ENCODE measurements around the gene WASL. TPM values are rescaled to one million over a fixed set of nuclear protein-coding genes. Genes with fewer than 3 reads are reported as not detected.
"Not testable (repeated sequence)": the region's sequence is repeated elsewhere in the genome, so short reads cannot be mapped to it uniquely, and the experiment has no call there.

The WASL gene
- total RNA-seq, 4 donors from 2014 or later: 29.3 to 40.0 (median 29.7) TPM

- no peak for DNase-seq (ENCODE audit: low spot score in 2 of 2)
- TF ChIP-seq POLR2A (IDR thresholded peaks at IDR 0.05): no peak
- TF ChIP-seq, protein P1, sequence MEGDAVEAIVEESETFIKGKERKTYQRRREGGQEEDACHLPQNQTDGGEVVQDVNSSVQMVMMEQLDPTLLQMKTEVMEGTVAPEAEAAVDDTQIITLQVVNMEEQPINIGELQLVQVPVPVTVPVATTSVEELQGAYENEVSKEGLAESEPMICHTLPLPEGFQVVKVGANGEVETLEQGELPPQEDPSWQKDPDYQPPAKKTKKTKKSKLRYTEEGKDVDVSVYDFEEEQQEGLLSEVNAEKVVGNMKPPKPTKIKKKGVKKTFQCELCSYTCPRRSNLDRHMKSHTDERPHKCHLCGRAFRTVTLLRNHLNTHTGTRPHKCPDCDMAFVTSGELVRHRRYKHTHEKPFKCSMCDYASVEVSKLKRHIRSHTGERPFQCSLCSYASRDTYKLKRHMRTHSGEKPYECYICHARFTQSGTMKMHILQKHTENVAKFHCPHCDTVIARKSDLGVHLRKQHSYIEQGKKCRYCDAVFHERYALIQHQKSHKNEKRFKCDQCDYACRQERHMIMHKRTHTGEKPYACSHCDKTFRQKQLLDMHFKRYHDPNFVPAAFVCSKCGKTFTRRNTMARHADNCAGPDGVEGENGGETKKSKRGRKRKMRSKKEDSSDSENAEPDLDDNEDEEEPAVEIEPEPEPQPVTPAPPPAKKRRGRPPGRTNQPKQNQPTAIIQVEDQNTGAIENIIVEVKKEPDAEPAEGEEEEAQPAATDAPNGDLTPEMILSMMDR (IDR thresholded peaks at IDR 0.05): no peak
- no peak for TF ChIP-seq POLR2AphosphoS5 (IDR thresholded peaks at IDR 0.05)
- TF ChIP-seq EP300 (IDR thresholded peaks at IDR 0.05): no peak
- 94% methylated on average over 3 of the region's 3 CpGs for WGBS
- Histone ChIP-seq H3K27me3 (no peaks in the 10 kb centered on the region), H3K9me3 (no peaks in the 10 kb centered on the region), H3K36me3 (no peaks in the 10 kb centered on the region), H3K4me3 (no peak overlapping the region), H3K4me1 (no peaks in the 10 kb centered on the region), H3K27ac (no peak overlapping the region)
Observed at GRCh38 chr7:123787220-123788007, 38.6 kb upstream of the WASL start.

GRCh38 chr7:123784263-123784662 lies 35.5 kb upstream of the WASL start:
- Histone ChIP-seq H3K36me3 (no peaks in the 10 kb centered on the region), H3K27ac (no peak overlapping the region), H3K27me3 (no peaks in the 10 kb centered on the region), H3K4me3 (no peak overlapping the region), H3K9me3 (no peaks in the 10 kb centered on the region), H3K4me1 (no peaks in the 10 kb centered on the region)
- TF ChIP-seq EP300 (IDR thresholded peaks at IDR 0.05) (no peak), POLR2AphosphoS5 (IDR thresholded peaks at IDR 0.05) (no peak), POLR2A (IDR thresholded peaks at IDR 0.05) (no peak)
- TF ChIP-seq, protein P1 (IDR thresholded peaks at IDR 0.05): no peak
- DNase-seq (ENCODE audit: low spot score in 2 of 2): no peak

GRCh38 chr7:123783820-123784219 lies 35.0 kb upstream of the WASL start:
- Histone ChIP-seq H3K27ac (no peak overlapping the region), H3K4me1 (no peaks in the 10 kb centered on the region), H3K36me3 (no peaks in the 10 kb centered on the region), H3K9me3 (no peaks in the 10 kb centered on the region), H3K27me3 (no peaks in the 10 kb centered on the region), H3K4me3 (no peak overlapping the region)
- WGBS: 77% methylated on average over 3 of the region's 3 CpGs
- no peak for DNase-seq (ENCODE audit: low spot score in 2 of 2)
- TF ChIP-seq EP300 (IDR thresholded peaks at IDR 0.05) (no peak), POLR2AphosphoS5 (IDR thresholded peaks at IDR 0.05) (no peak), POLR2A (IDR thresholded peaks at IDR 0.05) (no peak)
- TF ChIP-seq, protein P1 (IDR thresholded peaks at IDR 0.05): no peak

GRCh38 chr7:123782071-123782798 lies 33.4 kb upstream of the WASL start:
- H3K36me3 ChIP-seq: no peaks in the 10 kb centered on the region
- WGBS: 71% methylated on average over 2 of the region's 2 CpGs
- no peak overlapping the region for H3K4me3 ChIP-seq
- no peak for DNase-seq (ENCODE audit: low spot score in 2 of 2)
- H3K9me3 ChIP-seq: no peaks in the 10 kb centered on the region
- no peaks in the 10 kb centered on the region for H3K4me1 ChIP-seq
- no peak for TF ChIP-seq POLR2A (IDR thresholded peaks at IDR 0.05)
- TF ChIP-seq, protein P1 (IDR thresholded peaks at IDR 0.05): no peak
- no peak for TF ChIP-seq EP300 (IDR thresholded peaks at IDR 0.05)
- TF ChIP-seq POLR2AphosphoS5 (IDR thresholded peaks at IDR 0.05): no peak
- no peaks in the 10 kb centered on the region for H3K27me3 ChIP-seq
- no peak overlapping the region for H3K27ac ChIP-seq

- H3K27me3 ChIP-seq; H3K36me3 ChIP-seq; H3K27ac ChIP-seq; DNase-seq (ENCODE audit: low spot score in 2 of 2); H3K9me3 ChIP-seq; H3K4me3 ChIP-seq; H3K4me1 ChIP-seq: not testable (repeated sequence)
- 29% methylated on average over 2 of the region's 2 CpGs for WGBS
Observed at GRCh38 chr7:123780472-123780871, 31.7 kb upstream of the WASL start.
